Esophagus squamous epithelium (tissue), 4 donors: ENCODE data around the gene CABCOCO1.

ENCODE experiments used
- POLR2A ChIP-seq, 4 donors: fragments of 450-650 bp; IDR thresholded peaks; one replicate each; pipeline ENCODE4 v1.6.1; 2017; ENCODE audit warnings: antibody characterized with exemption in 4 of 4, mild to moderate bottlenecking in 4 of 4, moderate library complexity in 3 of 4
- TF ChIP-seq, protein P1 (sequence below), 6 experiments: fragments of 450-650 bp in 4 of 6; fragments of 200-600 bp in 2 of 6; sonication (generic) in 2 of 6; IDR thresholded peaks; one replicate each; pipeline ENCODE4 v1.5.1; 2016 to 2019; ENCODE audit warnings: antibody characterized with exemption in 6 of 6, mild to moderate bottlenecking in 4 of 6, moderate library complexity in 4 of 6

DNA sequence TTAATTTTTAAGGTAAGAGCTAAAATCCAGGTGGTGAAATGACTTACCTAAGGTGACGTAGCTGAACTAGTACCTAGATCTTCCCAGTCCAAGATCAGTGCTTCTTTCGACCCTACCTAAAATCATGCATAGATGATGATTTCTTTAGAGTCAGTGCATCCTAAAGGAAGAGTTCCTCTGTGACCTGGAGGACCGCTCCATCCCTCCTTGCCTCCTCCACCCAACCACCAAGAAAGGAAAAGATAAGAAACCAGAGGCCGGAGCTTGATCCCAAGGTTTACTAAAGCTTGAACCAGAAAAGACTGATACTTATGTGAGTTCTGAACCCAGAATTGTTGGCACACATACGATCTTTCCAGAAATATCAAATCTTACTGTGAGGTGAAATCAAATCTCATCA lies 101.8 kb downstream of the CABCOCO1 start:
- TF ChIP-seq, protein P1, sequence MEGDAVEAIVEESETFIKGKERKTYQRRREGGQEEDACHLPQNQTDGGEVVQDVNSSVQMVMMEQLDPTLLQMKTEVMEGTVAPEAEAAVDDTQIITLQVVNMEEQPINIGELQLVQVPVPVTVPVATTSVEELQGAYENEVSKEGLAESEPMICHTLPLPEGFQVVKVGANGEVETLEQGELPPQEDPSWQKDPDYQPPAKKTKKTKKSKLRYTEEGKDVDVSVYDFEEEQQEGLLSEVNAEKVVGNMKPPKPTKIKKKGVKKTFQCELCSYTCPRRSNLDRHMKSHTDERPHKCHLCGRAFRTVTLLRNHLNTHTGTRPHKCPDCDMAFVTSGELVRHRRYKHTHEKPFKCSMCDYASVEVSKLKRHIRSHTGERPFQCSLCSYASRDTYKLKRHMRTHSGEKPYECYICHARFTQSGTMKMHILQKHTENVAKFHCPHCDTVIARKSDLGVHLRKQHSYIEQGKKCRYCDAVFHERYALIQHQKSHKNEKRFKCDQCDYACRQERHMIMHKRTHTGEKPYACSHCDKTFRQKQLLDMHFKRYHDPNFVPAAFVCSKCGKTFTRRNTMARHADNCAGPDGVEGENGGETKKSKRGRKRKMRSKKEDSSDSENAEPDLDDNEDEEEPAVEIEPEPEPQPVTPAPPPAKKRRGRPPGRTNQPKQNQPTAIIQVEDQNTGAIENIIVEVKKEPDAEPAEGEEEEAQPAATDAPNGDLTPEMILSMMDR (IDR thresholded peaks at IDR 0.05), result no peak
- TF ChIP-seq POLR2A (IDR thresholded peaks at IDR 0.05), result no peak
